Nephron (organoid): ENCODE measurements around the gene PRKG1.
"Not testable (repeated sequence)": the region's sequence is repeated elsewhere in the genome, so short reads cannot be mapped to it uniquely, and the experiment has no call there.

Experiments
- H3K27ac Mint-ChIP-seq, 3 experiments: 2 replicates each; pipeline ENCODE4 v1.8.0; 2020; ENCODE audit warnings: mixed read lengths in 3 of 3, mild to moderate bottlenecking in 2 of 3, moderate library complexity in 1 of 3
- H3K27me3 Mint-ChIP-seq: 2 replicates; pipeline ENCODE4 v1.8.0; 2021; ENCODE audit warnings: low read depth, mild to moderate bottlenecking, moderate library complexity, mixed read lengths
- H3K36me3 Mint-ChIP-seq: 2 replicates; pipeline ENCODE4 v1.8.0; 2020; ENCODE audit warnings: low read depth, mixed read lengths
- H3K4me1 Mint-ChIP-seq: 2 replicates; pipeline ENCODE4 v1.8.0; 2020; ENCODE audit warnings: mixed read lengths
- H3K4me3 Mint-ChIP-seq, 3 experiments: 2 replicates each; pipeline ENCODE4 v1.8.0; 2020; ENCODE audit warnings: mild to moderate bottlenecking in 3 of 3, mixed read lengths in 3 of 3, moderate library complexity in 2 of 3
- H3K9me3 Mint-ChIP-seq: 2 replicates; pipeline ENCODE4 v1.8.0; 2020; ENCODE audit warnings: mixed read lengths
- CTCF ChIP-seq, 3 experiments: fragments of 200-600 bp; sonication (generic); IDR thresholded peaks; one replicate each; pipeline ENCODE4 v1.5.0; 2021; ENCODE audit warnings: antibody characterized with exemption in 3 of 3; ENCODE audit not compliant: unreplicated experiment in 3 of 3

Gene PRKG1

GRCh38 chr10:51377932-51378599 lies 303.8 kb downstream of the PRKG1 start:
- Mint-ChIP-seq H3K27ac (peak overlapping the region in 2 of 3 experiments; percentile 6 to 11), H3K4me3 (no peak overlapping the region), H3K4me1 (peaks cover 9% of the 10 kb centered on the region), H3K9me3 (no peaks in the 10 kb centered on the region), H3K36me3 (no peaks in the 10 kb centered on the region), H3K27me3 (no peaks in the 10 kb centered on the region)
- no peak for TF ChIP-seq CTCF (IDR thresholded peaks at IDR 0.05; ENCODE audit: unreplicated experiment in 3 of 3)

- no peak overlapping the region for H3K4me3 Mint-ChIP-seq
- TF ChIP-seq CTCF (IDR thresholded peaks at IDR 0.05; ENCODE audit: unreplicated experiment in 3 of 3) = no peak
- H3K36me3 Mint-ChIP-seq = no peaks in the 10 kb centered on the region
- H3K27me3 Mint-ChIP-seq = no peaks in the 10 kb centered on the region
- H3K27ac Mint-ChIP-seq = no peak overlapping the region
- no peaks in the 10 kb centered on the region for H3K9me3 Mint-ChIP-seq
- peaks cover 18% of the 10 kb centered on the region for H3K4me1 Mint-ChIP-seq
These were observed 307.9 kb downstream of the PRKG1 start for GRCh38 chr10:51382181-51382580.

- no peak overlapping the region for H3K4me3 Mint-ChIP-seq
- peaks cover 12% of the 10 kb centered on the region for H3K4me1 Mint-ChIP-seq
- no peaks in the 10 kb centered on the region for H3K9me3 Mint-ChIP-seq
- TF ChIP-seq CTCF (IDR thresholded peaks at IDR 0.05; ENCODE audit: unreplicated experiment in 3 of 3) = no peak
- peak overlapping the region in 1 of 3 experiments; percentile 3 for H3K27ac Mint-ChIP-seq
- H3K27me3 Mint-ChIP-seq = no peaks in the 10 kb centered on the region
- no peaks in the 10 kb centered on the region for H3K36me3 Mint-ChIP-seq
These were observed 310.7 kb downstream of the PRKG1 start for GRCh38 chr10:51384971-51385370.

GRCh38 chr10:51386248-51386885 lies 312.1 kb downstream of the PRKG1 start:
- no peaks in the 10 kb centered on the region for H3K36me3 Mint-ChIP-seq
- H3K27me3 Mint-ChIP-seq = no peaks in the 10 kb centered on the region
- H3K27ac Mint-ChIP-seq = no peak overlapping the region
- H3K9me3 Mint-ChIP-seq = no peaks in the 10 kb centered on the region
- no peak overlapping the region for H3K4me3 Mint-ChIP-seq
- no peak for TF ChIP-seq CTCF (IDR thresholded peaks at IDR 0.05; ENCODE audit: unreplicated experiment in 3 of 3)
- peaks cover 20% of the 10 kb centered on the region for H3K4me1 Mint-ChIP-seq

GRCh38 chr10:51389415-51390321 lies 315.4 kb downstream of the PRKG1 start:
- peaks cover 28% of the 10 kb centered on the region for H3K4me1 Mint-ChIP-seq
- no peaks in the 10 kb centered on the region for H3K27me3 Mint-ChIP-seq
- no peaks in the 10 kb centered on the region for H3K9me3 Mint-ChIP-seq
- no peaks in the 10 kb centered on the region for H3K36me3 Mint-ChIP-seq
- peak overlapping the region in 2 of 3 experiments; percentile 45 to 53 for H3K27ac Mint-ChIP-seq
- no peak overlapping the region for H3K4me3 Mint-ChIP-seq
- TF ChIP-seq CTCF (IDR thresholded peaks at IDR 0.05; ENCODE audit: unreplicated experiment in 3 of 3) = peak; percentile 19 to 51 (median 26)

GRCh38 chr10:51393006-51393405 lies 318.7 kb downstream of the PRKG1 start:
- not testable (repeated sequence) for H3K4me3 Mint-ChIP-seq, H3K27me3 Mint-ChIP-seq

More at GRCh38 chr10:51393006-51393405, 318.7 kb downstream of the PRKG1 start:
- H3K4me1 Mint-ChIP-seq = peaks cover 29% of the 10 kb centered on the region
- not testable (repeated sequence) for H3K9me3 Mint-ChIP-seq, H3K27ac Mint-ChIP-seq, H3K36me3 Mint-ChIP-seq
